Measurements from ENCODE around the gene NELFE. TPM values are rescaled to one million over a fixed set of nuclear protein-coding genes. Genes with fewer than 3 reads are reported as not detected.

The NELFE gene
- total and polyA plus RNA-seq, 2 of the 13 experiments (the other 11 are each of a cell fraction or from before 2014, with no cell fraction given), result 51.3 to 69.8 TPM

- TF ChIP-seq ZNF160 (CRISPR knock-in tag; IDR thresholded peaks at IDR 0.05) (no peak), ZNF124 (CRISPR knock-in tag; IDR thresholded peaks at IDR 0.05) (no peak), HNRNPUL1 (IDR thresholded peaks at IDR 0.05; ENCODE audit: low read depth, low read length) (no peak), ZNF687 (CRISPR knock-in tag; IDR thresholded peaks at IDR 0.05) (no peak), ZNF282 (IDR thresholded peaks at IDR 0.05; ENCODE audit: partially characterized antibody) (no peak), HBP1 (CRISPR knock-in tag; IDR thresholded peaks at IDR 0.05; ENCODE audit: low read depth) (no peak; the same call in 1 of the 2 replicates), ZNF362 (CRISPR knock-in tag; IDR thresholded peaks at IDR 0.05; ENCODE audit: borderline replicate concordance) (no peak), ZNF101 (CRISPR knock-in tag; IDR thresholded peaks at IDR 0.05; ENCODE audit: borderline replicate concordance, low read depth) (no peak), ZNF451 (CRISPR knock-in tag; IDR thresholded peaks at IDR 0.05) (no peak), TBX2 (CRISPR knock-in tag; IDR thresholded peaks at IDR 0.05; ENCODE audit: borderline replicate concordance) (no peak; the same call in 1 of the 2 replicates), SOX6 (IDR thresholded peaks at IDR 0.05) (no peak), SOX6 (CRISPR knock-in tag; IDR thresholded peaks at IDR 0.05) (no peak), GLI4 (CRISPR knock-in tag; IDR thresholded peaks at IDR 0.05; ENCODE audit: borderline replicate concordance) (no peak), ZUFSP (CRISPR knock-in tag; IDR thresholded peaks at IDR 0.05; ENCODE audit: borderline replicate concordance) (no peak), PRPF4 (IDR thresholded peaks at IDR 0.05; ENCODE audit: low read depth, low read length, poor library complexity, severe bottlenecking) (no peak)
- TF ChIP-seq, protein P1, sequence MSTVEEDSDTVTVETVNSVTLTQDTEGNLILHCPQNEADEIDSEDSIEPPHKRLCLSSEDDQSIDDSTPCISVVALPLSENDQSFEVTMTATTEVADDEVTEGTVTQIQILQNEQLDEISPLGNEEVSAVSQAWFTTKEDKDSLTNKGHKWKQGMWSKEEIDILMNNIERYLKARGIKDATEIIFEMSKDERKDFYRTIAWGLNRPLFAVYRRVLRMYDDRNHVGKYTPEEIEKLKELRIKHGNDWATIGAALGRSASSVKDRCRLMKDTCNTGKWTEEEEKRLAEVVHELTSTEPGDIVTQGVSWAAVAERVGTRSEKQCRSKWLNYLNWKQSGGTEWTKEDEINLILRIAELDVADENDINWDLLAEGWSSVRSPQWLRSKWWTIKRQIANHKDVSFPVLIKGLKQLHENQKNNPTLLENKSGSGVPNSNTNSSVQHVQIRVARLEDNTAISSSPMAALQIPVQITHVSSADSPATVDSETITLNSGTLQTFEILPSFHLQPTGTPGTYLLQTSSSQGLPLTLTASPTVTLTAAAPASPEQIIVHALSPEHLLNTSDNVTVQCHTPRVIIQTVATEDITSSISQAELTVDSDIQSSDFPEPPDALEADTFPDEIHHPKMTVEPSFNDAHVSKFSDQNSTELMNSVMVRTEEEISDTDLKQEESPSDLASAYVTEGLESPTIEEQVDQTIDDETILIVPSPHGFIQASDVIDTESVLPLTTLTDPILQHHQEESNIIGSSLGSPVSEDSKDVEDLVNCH (CRISPR knock-in tag; IDR thresholded peaks at IDR 0.05), result no peak
Measured at GRCh38 chr6:31952140-31952805, 6.5 kb downstream of the NELFE start (continued).
